ENCODE results near the gene CAMK2A.

DNA sequence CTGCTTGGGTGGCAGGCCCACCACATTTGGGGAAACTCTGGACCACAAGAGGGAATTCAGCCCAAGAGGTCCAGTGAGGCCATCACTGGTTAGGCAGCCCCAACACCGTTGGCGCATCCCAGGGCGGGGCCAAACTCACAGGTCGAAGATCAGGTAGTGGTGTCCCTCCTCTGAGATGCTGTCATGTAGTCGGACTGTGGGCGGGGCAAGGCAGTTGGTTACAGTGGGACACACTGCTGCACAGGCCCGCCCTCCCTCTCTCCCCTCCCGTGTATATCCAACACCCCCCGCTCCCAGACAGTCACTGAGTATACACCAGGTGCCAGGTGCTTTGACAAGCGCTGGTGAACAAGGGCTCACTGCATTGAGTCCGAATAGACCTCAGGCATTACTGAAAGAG lies 32.1 kb downstream of the CAMK2A start:
- TF ChIP-seq, protein P1, sequence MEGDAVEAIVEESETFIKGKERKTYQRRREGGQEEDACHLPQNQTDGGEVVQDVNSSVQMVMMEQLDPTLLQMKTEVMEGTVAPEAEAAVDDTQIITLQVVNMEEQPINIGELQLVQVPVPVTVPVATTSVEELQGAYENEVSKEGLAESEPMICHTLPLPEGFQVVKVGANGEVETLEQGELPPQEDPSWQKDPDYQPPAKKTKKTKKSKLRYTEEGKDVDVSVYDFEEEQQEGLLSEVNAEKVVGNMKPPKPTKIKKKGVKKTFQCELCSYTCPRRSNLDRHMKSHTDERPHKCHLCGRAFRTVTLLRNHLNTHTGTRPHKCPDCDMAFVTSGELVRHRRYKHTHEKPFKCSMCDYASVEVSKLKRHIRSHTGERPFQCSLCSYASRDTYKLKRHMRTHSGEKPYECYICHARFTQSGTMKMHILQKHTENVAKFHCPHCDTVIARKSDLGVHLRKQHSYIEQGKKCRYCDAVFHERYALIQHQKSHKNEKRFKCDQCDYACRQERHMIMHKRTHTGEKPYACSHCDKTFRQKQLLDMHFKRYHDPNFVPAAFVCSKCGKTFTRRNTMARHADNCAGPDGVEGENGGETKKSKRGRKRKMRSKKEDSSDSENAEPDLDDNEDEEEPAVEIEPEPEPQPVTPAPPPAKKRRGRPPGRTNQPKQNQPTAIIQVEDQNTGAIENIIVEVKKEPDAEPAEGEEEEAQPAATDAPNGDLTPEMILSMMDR (IDR thresholded peaks at IDR 0.05; ENCODE audit: insufficient read depth, low read depth, low read length) = no peak
- no peak for TF ChIP-seq EZH2 (IDR thresholded peaks at IDR 0.05; ENCODE audit: insufficient read depth, low read length)
